ENCODE data around the gene ZNF385D. TPM values are rescaled to one million over a fixed set of nuclear protein-coding genes. Genes with fewer than 3 reads are reported as not detected.

ZNF385D gene
- total and polyA plus RNA-seq, 2 experiments from 2014 or later: 2.7 to 12.3 TPM

- no peak overlapping the region for H3K4me3 ChIP-seq
- no peak for TF ChIP-seq EZH2phosphoT487 (IDR thresholded peaks at IDR 0.05; ENCODE audit: unreplicated experiment)
- no peak for TF ChIP-seq CREB1 (CRISPR knock-in tag; IDR thresholded peaks at IDR 0.05; ENCODE audit: low read depth)
- no peak for TF ChIP-seq ZNF462 (CRISPR knock-in tag; IDR thresholded peaks at IDR 0.05)
- Mint-ChIP-seq H3K27me3 (ENCODE audit: insufficient read depth, low read depth, poor library complexity) (peaks cover 3% of the 10 kb centered on the region), H3K9me3 (peaks cover 24% of the 10 kb centered on the region; the same call in 2 of the 3 replicates), H3K27ac (no peak overlapping the region), H3K4me3 (no peak overlapping the region), H3K4me1 (no peaks in the 10 kb centered on the region), H3K36me3 (ENCODE audit: low read depth) (peaks cover 20% of the 10 kb centered on the region; the same call in 2 of the 3 replicates)
- H3K4me2 ChIP-seq: no peak overlapping the region
- no peak overlapping the region for H2AFZ ChIP-seq
- ATAC-seq (no peak), DNase-seq (ENCODE audit: low spot score) (no peak)
- peaks cover 5% of the 10 kb centered on the region for H3K79me2 ChIP-seq (replicated peaks; ENCODE audit: insufficient read depth)
- peaks cover 5% of the 10 kb centered on the region; the same call in 1 of the 2 replicates for H3K9me2 ChIP-seq (ENCODE audit: insufficient read depth)
- H3K36me3 ChIP-seq (ENCODE audit: insufficient read depth): no peaks in the 10 kb centered on the region; the same call in 1 of the 2 replicates
- no peak overlapping the region for H3K27ac ChIP-seq (ENCODE audit: low read depth)
- no peaks in the 10 kb centered on the region for H3K27me3 ChIP-seq (ENCODE audit: insufficient read depth)
- no peaks in the 10 kb centered on the region for H3K4me1 ChIP-seq (ENCODE audit: insufficient read depth)
- no peaks in the 10 kb centered on the region for H4K20me1 ChIP-seq (replicated peaks; ENCODE audit: insufficient read depth)
- H3F3A ChIP-seq (replicated peaks; ENCODE audit: low read depth): no peaks in the 10 kb centered on the region
Observed at GRCh38 chr3:21561472-21561871, 189.5 kb downstream of the ZNF385D start.

GRCh38 chr3:21551019-21551418 is 200.0 kb downstream of the ZNF385D start:
- no peak; the same call in 2 of the 3 replicates for ATAC-seq
- no peak overlapping the region for H3K4me3 ChIP-seq
- peaks cover 19% of the 10 kb centered on the region; the same call in 1 of the 2 replicates for H3K79me2 ChIP-seq (replicated peaks; ENCODE audit: insufficient read depth)
- H2AFZ ChIP-seq: no peak overlapping the region
- H3K4me1 ChIP-seq (ENCODE audit: insufficient read depth): 0 out of 2 replicates have a peak, but pooled peaks cover 5% of the 10 kb centered on the region
- H3K9me2 ChIP-seq (ENCODE audit: insufficient read depth): 0 out of 2 replicates have a peak, but pooled peaks cover 3% of the 10 kb centered on the region
- Mint-ChIP-seq H3K9me3 (no peaks in the 10 kb centered on the region), H3K4me3 (no peak overlapping the region), H3K27me3 (ENCODE audit: insufficient read depth, low read depth, poor library complexity) (no peaks in the 10 kb centered on the region), H3K36me3 (ENCODE audit: low read depth) (0 out of 3 replicates have a peak, but pooled peaks cover 2% of the 10 kb centered on the region), H3K4me1 (peaks cover 7% of the 10 kb centered on the region), H3K27ac (peak overlapping the region; percentile 33; the same call in 1 of the 2 replicates)
- peak; percentile 28 for DNase-seq (ENCODE audit: low spot score)
- no peaks in the 10 kb centered on the region for H3F3A ChIP-seq (replicated peaks; ENCODE audit: low read depth)
- H3K4me2 ChIP-seq: no peak overlapping the region
- TF ChIP-seq ETS1 (IDR thresholded peaks at IDR 0.05): no peak
- TF ChIP-seq POLR2AphosphoS5 (IDR thresholded peaks at IDR 0.05; ENCODE audit: low read depth): no peak
- peak in 1 of 2 experiments; percentile 61; a peak in 2 of 4 replicates for TF ChIP-seq CTCF (conservative IDR thresholded peaks at IDR 0.05; ENCODE audit: low read depth in 2 of 2)
- no peaks in the 10 kb centered on the region for H4K20me1 ChIP-seq (replicated peaks; ENCODE audit: insufficient read depth)
- no peak overlapping the region for H3K27ac ChIP-seq (ENCODE audit: low read depth)
- H3K27me3 ChIP-seq (ENCODE audit: insufficient read depth): no peaks in the 10 kb centered on the region
- peaks cover 4% of the 10 kb centered on the region; the same call in 1 of the 2 replicates for H3K36me3 ChIP-seq (ENCODE audit: insufficient read depth)

Measured in GM23338 (cell line).